K562 (cell line): Measurements from ENCODE around the gene TREH. TPM values are rescaled to one million over a fixed set of nuclear protein-coding genes. Genes with fewer than 3 reads are reported as not detected.

Experiments
- BMI1 ChIP-seq: fragments of 150-350 bp; IDR thresholded peaks from 2 replicates; pipeline ENCODE4 v1.6.1; 2014; ENCODE audit warnings: low read length
- CHD1 ChIP-seq: fragments of 200-600 bp; sonication (generic); IDR thresholded peaks from one replicate; pipeline ENCODE4 v1.6.1; 2012; ENCODE audit warnings: mild to moderate bottlenecking, moderate library complexity, low read length, inconsistent platforms
- CHD4 ChIP-seq: fragments of 200-600 bp; sonication (generic); IDR thresholded peaks from 3 replicates; pipeline ENCODE4 v1.6.1; 2012; ENCODE audit warnings: low read depth, mild to moderate bottlenecking, mixed read lengths, low read length, inconsistent platforms; ENCODE audit not compliant: insufficient read depth, insufficient replicate concordance, poor library complexity, severe bottlenecking
- CREM ChIP-seq: IDR thresholded peaks from 2 replicates; pipeline ENCODE4 v1.6.1; 2014; ENCODE audit warnings: antibody characterized with exemption, low read depth
- CXXC5 ChIP-seq: fragments of 250-450 bp; sonication (Bioruptor Pico); IDR thresholded peaks from 2 replicates; pipeline ENCODE4 v1.8.0; 2022; ENCODE audit warnings: inconsistent platforms, mild to moderate bottlenecking, moderate library complexity
- DNMT1 ChIP-seq: fragments of 450-650 bp; IDR thresholded peaks from 2 replicates; pipeline ENCODE4 v1.6.1; 2016; ENCODE audit warnings: antibody characterized with exemption, mild to moderate bottlenecking
- ELF1 ChIP-seq: fragments of 200-800 bp; sonication (Bioruptor generic); IDR thresholded peaks from 2 replicates; pipeline ENCODE4 v1.6.1; 2016; ENCODE audit warnings: missing genetic modification characterization, missing compliant biosample characterization
- ESRRB ChIP-seq: fragments of 250-450 bp; sonication (Bioruptor Pico); IDR thresholded peaks from 2 replicates; pipeline ENCODE4 v1.5.0; 2020; ENCODE audit warnings: mild to moderate bottlenecking, moderate library complexity, borderline replicate concordance
- FOXJ3 ChIP-seq: sonication (generic); formaldehyde crosslinking; IDR thresholded peaks from 2 replicates; pipeline ENCODE4 v1.4.0; 2020; ENCODE audit warnings: mild to moderate bottlenecking, missing genetic modification reagents
- HDAC1 ChIP-seq, 2 experiments: fragments of 450-650 bp; IDR thresholded peaks; 2 replicates each; pipeline ENCODE4 v1.6.1; 2016 to 2017; ENCODE audit warnings: inconsistent platforms in 1 of 2, mild to moderate bottlenecking in 1 of 2, moderate library complexity in 1 of 2
- HNRNPLL ChIP-seq: fragments of 200-400 bp; formaldehyde crosslinking; IDR thresholded peaks from 2 replicates; pipeline ENCODE4 v1.6.1; 2017; ENCODE audit warnings: low read length, low read depth, mild to moderate bottlenecking; ENCODE audit not compliant: poor library complexity, severe bottlenecking
- MCM2 ChIP-seq: fragments of 450-650 bp; IDR thresholded peaks from 2 replicates; pipeline ENCODE4 v1.6.1; 2017; ENCODE audit warnings: low read depth, mild to moderate bottlenecking
- NR2C2 ChIP-seq, 2 experiments: fragments of 200-800 bp in 1 of 2; sonication (Bioruptor generic) in 1 of 2; sonication (generic) in 1 of 2; formaldehyde crosslinking in 1 of 2; IDR thresholded peaks; 2 replicates each; pipeline versions ENCODE4 v1.6.1 to v1.8.0; 2016 to 2022; ENCODE audit warnings: mild to moderate bottlenecking in 1 of 2, missing compliant biosample characterization in 1 of 2, missing genetic modification characterization in 1 of 2, missing genetic modification reagents in 1 of 2
- PCBP2 ChIP-seq: fragments of 200-400 bp; formaldehyde crosslinking; IDR thresholded peaks from 2 replicates; pipeline ENCODE4 v1.6.1; 2018; ENCODE audit warnings: low read length, low read depth, mild to moderate bottlenecking, moderate library complexity; ENCODE audit not compliant: poor library complexity, severe bottlenecking
- PRPF4 ChIP-seq: fragments of 200-400 bp; formaldehyde crosslinking; IDR thresholded peaks from one replicate; pipeline ENCODE4 v1.6.1; 2017; ENCODE audit warnings: low read length, low read depth, mild to moderate bottlenecking; ENCODE audit not compliant: insufficient read depth, poor library complexity, severe bottlenecking
- RBFOX2 ChIP-seq: fragments of 200-400 bp; formaldehyde crosslinking; IDR thresholded peaks from 2 replicates; pipeline ENCODE4 v1.6.1; 2017; ENCODE audit warnings: low read depth, mild to moderate bottlenecking, low read length, moderate library complexity
- SIN3A ChIP-seq, 2 experiments: fragments of 150-350 bp in 1 of 2; IDR thresholded peaks; 2 replicates each; pipeline ENCODE4 v1.6.1; 2011 to 2016; ENCODE audit warnings: borderline replicate concordance in 2 of 2, low read depth in 2 of 2, low read length in 2 of 2, mild to moderate bottlenecking in 2 of 2, moderate library complexity in 2 of 2; ENCODE audit not compliant: control insufficient read depth in 1 of 2
- U2AF1 ChIP-seq: fragments of 200-400 bp; formaldehyde crosslinking; optimal IDR thresholded peaks from 2 replicates; pipeline ENCODE3; 2017; ENCODE audit warnings: mild to moderate bottlenecking, low read depth, low read length, moderate library complexity
- ZNF316 ChIP-seq: fragments of 450-650 bp; IDR thresholded peaks from 2 replicates; pipeline ENCODE4 v1.6.1; 2016
- ZSCAN32 ChIP-seq: fragments of 450-650 bp; formaldehyde crosslinking; IDR thresholded peaks from 2 replicates; pipeline ENCODE4 v1.4.0; 2020; ENCODE audit warnings: mild to moderate bottlenecking, moderate library complexity
- polyA plus RNA-seq, 8 experiments: library from polyadenylated mRNA; depleted of rRNA in 4 of 8; stranded (reverse) in 5 of 8; unstranded in 3 of 8; fragments of >200 nt; fragmentation: Nextera tagmentation in 2 of 8; fragmentation: Illumina TruSeq in 1 of 8; extraction: Ambion mirVana in 2 of 8; extraction: Trizol in 1 of 8; gene quantifications; 2 replicates each; pipeline versions ENCODE4 v1.2.1 to v1.2.3, GENCODE V29; 2011 to 2014; ENCODE audit warnings: inconsistent platforms in 1 of 8, missing spikeins in 1 of 8
- total RNA-seq, 7 experiments: library from RNA; depleted of rRNA in 6 of 7; stranded (reverse); fragments of >200 nt in 6 of 7; fragmentation: Illumina TruSeq in 2 of 7; extraction: Trizol in 2 of 7; gene quantifications; 2 replicates each; pipeline versions ENCODE4 v1.2.1 to v1.2.3, GENCODE V29; 2011 to 2021; ENCODE audit warnings: low replicate concordance in 1 of 7
- TF ChIP-seq, protein P1 (sequence below), 3 experiments: IDR thresholded peaks in 2 of 3; conservative IDR thresholded peaks in 1 of 3; 2 replicates each; pipeline ENCODE4 v1.5.1; 2011 to 2012; ENCODE audit warnings: low read length in 3 of 3, mild to moderate bottlenecking in 3 of 3, control low read depth in 2 of 3, improper control_type of control experiment in 1 of 3, inconsistent platforms in 1 of 3, low read depth in 1 of 3, mixed read lengths in 1 of 3, moderate library complexity in 1 of 3; ENCODE audit not compliant: insufficient read depth in 2 of 3
- TF ChIP-seq, protein P2 (sequence below): sonication (generic); formaldehyde crosslinking; IDR thresholded peaks from 2 replicates; pipeline ENCODE4 v1.8.1; 2023; ENCODE audit warnings: mild to moderate bottlenecking, missing genetic modification reagents, moderate library complexity
- TF ChIP-seq, protein P3 (sequence below): fragments of 450-650 bp; formaldehyde crosslinking; IDR thresholded peaks from 2 replicates; pipeline ENCODE4 v1.4.0; 2020; ENCODE audit warnings: mild to moderate bottlenecking

The TREH gene
- total and polyA plus RNA-seq, 9 of the 15 experiments (the other 6 are each of a cell fraction or from before 2014, with no cell fraction given), result 0.09 to 0.20 (median 0.11) TPM; not detected in 6

DNA sequence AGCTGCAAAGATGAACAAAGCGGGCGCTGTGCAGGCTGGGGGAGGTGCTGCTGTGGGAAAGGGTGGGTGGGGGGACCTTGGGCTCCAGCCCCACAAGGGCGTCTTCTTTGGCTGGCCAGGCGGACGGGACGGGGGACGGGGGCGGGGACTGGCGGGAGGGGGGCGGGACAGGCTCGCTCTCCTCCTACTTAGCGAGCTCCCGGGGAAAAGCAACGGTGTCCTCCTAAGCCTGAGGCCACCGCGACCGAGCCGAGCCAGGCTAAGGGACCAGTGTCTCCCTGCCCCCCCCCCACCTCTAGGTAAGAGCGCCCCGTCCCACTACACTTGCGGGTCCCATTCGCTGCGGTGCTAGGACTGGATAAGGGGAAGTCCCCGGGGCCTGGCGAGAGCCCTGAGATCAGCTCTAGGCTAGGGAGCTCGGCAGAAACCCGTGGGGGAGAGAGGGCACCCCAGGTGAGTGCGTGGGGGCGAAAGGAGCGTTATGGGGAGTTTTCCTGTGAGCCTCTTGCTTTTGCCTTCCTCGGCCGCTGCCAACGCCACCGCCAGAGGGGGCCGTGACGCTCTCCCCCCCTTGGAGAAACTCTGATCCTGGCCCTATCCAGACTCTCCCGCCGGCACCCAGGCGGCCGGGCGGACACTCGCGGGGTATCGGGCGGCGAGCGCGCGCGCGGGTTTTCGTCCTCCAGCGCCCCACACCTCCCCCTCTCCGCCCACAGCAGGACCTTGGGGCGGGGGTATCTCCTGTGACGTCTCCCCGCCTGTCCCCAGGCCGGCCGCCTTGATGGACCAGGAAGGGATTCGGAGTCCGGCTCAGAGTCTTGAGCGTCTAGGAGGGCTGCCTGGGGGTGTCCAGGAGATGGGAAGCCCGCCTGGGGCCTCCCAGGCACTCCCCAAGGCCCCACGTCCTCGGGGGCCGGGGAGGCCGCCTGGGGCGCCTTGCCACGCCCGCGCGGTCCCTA lies 71.8 kb downstream of the TREH start, which contains the start of gene PHLDB1 (continued):
- no peak for TF ChIP-seq NR2C2 (CRISPR knock-in tag; IDR thresholded peaks at IDR 0.05)
- TF ChIP-seq NR2C2 (tag; IDR thresholded peaks at IDR 0.05), result no peak
- peak; percentile 83 for TF ChIP-seq RBFOX2
- no peak for TF ChIP-seq ESRRB
- TF ChIP-seq PCBP2, result no peak
- TF ChIP-seq HNRNPLL, result no peak
- no peak for TF ChIP-seq MCM2
- TF ChIP-seq ELF1 (tag), result peak; percentile 42; the same call in 1 of the 2 replicates
- TF ChIP-seq ZNF316, result no peak
- TF ChIP-seq, protein P1, sequence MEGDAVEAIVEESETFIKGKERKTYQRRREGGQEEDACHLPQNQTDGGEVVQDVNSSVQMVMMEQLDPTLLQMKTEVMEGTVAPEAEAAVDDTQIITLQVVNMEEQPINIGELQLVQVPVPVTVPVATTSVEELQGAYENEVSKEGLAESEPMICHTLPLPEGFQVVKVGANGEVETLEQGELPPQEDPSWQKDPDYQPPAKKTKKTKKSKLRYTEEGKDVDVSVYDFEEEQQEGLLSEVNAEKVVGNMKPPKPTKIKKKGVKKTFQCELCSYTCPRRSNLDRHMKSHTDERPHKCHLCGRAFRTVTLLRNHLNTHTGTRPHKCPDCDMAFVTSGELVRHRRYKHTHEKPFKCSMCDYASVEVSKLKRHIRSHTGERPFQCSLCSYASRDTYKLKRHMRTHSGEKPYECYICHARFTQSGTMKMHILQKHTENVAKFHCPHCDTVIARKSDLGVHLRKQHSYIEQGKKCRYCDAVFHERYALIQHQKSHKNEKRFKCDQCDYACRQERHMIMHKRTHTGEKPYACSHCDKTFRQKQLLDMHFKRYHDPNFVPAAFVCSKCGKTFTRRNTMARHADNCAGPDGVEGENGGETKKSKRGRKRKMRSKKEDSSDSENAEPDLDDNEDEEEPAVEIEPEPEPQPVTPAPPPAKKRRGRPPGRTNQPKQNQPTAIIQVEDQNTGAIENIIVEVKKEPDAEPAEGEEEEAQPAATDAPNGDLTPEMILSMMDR (IDR thresholded peaks at IDR 0.05 in 2 of 3, conservative IDR thresholded peaks at IDR 0.05 in 1 of 3; ENCODE audit: insufficient read depth in 2 of 3, low read depth in 1 of 3, low read length in 3 of 3), result peak; percentile 76 to 79 (median 78)
- TF ChIP-seq PRPF4, result no peak
- peak; percentile 51 for TF ChIP-seq CHD1
- no peak for TF ChIP-seq BMI1
- no peak for TF ChIP-seq FOXJ3
- TF ChIP-seq, protein P2, sequence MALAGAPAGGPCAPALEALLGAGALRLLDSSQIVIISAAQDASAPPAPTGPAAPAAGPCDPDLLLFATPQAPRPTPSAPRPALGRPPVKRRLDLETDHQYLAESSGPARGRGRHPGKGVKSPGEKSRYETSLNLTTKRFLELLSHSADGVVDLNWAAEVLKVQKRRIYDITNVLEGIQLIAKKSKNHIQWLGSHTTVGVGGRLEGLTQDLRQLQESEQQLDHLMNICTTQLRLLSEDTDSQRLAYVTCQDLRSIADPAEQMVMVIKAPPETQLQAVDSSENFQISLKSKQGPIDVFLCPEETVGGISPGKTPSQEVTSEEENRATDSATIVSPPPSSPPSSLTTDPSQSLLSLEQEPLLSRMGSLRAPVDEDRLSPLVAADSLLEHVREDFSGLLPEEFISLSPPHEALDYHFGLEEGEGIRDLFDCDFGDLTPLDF (CRISPR knock-in tag), result no peak
- no peak for TF ChIP-seq DNMT1
- peak in 1 of 2 experiments; percentile 37; a peak in 1 of 4 replicates for TF ChIP-seq SIN3A (IDR thresholded peaks at IDR 0.05; ENCODE audit: borderline replicate concordance in 2 of 2, control insufficient read depth in 1 of 2, low read depth in 2 of 2, low read length in 2 of 2)
- peak in 1 of 2 experiments; percentile 33; a peak in 1 of 4 replicates for TF ChIP-seq HDAC1 (IDR thresholded peaks at IDR 0.05)
- TF ChIP-seq U2AF1, result no peak
- TF ChIP-seq CREM, result peak; percentile 11; the same call in 1 of the 2 replicates
- TF ChIP-seq CHD4, result no peak
- no peak for TF ChIP-seq ZSCAN32 (CRISPR knock-in tag)
- TF ChIP-seq, protein P3, sequence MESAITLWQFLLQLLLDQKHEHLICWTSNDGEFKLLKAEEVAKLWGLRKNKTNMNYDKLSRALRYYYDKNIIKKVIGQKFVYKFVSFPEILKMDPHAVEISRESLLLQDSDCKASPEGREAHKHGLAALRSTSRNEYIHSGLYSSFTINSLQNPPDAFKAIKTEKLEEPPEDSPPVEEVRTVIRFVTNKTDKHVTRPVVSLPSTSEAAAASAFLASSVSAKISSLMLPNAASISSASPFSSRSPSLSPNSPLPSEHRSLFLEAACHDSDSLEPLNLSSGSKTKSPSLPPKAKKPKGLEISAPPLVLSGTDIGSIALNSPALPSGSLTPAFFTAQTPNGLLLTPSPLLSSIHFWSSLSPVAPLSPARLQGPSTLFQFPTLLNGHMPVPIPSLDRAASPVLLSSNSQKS (CRISPR knock-in tag), result no peak
- peak; percentile 40 for TF ChIP-seq CXXC5
